Sigmoid colon (tissue), 7 donors: Measurements from ENCODE around the gene NR2F1. TPM values are rescaled to one million over a fixed set of nuclear protein-coding genes. Genes with fewer than 3 reads are reported as not detected.

Experiments
- DNase-seq: peaks from one replicate; pipeline ENCODE4 v3.0.0-alpha.2; 2019
- H3K27ac ChIP-seq, 4 donors: fragments of 200-600 bp; sonication (generic); one replicate each; pipeline ENCODE4 v1.5.1; 2016 to 2019; ENCODE audit warnings: mild to moderate bottlenecking in 1 of 4
- H3K27me3 ChIP-seq, 3 donors: fragments of 200-600 bp; sonication (generic); one replicate each; pipeline ENCODE4 v1.5.1; 2019; ENCODE audit warnings: mild to moderate bottlenecking in 1 of 3
- H3K36me3 ChIP-seq, 4 donors: fragments of 200-600 bp; sonication (generic); one replicate each; pipeline ENCODE4 v1.5.1; 2016 to 2019
- H3K4me1 ChIP-seq, 4 donors: fragments of 200-600 bp; sonication (generic); one replicate each; pipeline ENCODE4 v1.5.1; 2017 to 2019
- H3K4me3 ChIP-seq, 4 donors: fragments of 200-600 bp; sonication (generic); one replicate each; pipeline ENCODE4 v1.5.1; 2017 to 2019; ENCODE audit warnings: mild to moderate bottlenecking in 2 of 4, moderate library complexity in 1 of 4
- H3K9me3 ChIP-seq, 4 donors: fragments of 200-600 bp in 3 of 4; sonication (generic) in 3 of 4; one replicate each; pipeline versions ENCODE4 v1.5.1 to v1.6.1; 2013 to 2019
- CTCF ChIP-seq, 4 experiments: fragments of 450-650 bp in 3 of 4; fragments of 200-600 bp in 1 of 4; IDR thresholded peaks; one replicate each; pipeline ENCODE4 v1.5.1; 2016 to 2019; ENCODE audit warnings: antibody characterized with exemption in 4 of 4, mild to moderate bottlenecking in 3 of 4, moderate library complexity in 2 of 4
- EP300 ChIP-seq, 4 donors: sonication (generic); formaldehyde crosslinking; IDR thresholded peaks; one replicate each; pipeline ENCODE4 v1.6.1; 2017; ENCODE audit warnings: antibody characterized with exemption in 4 of 4
- POLR2A ChIP-seq, 2 donors: fragments of 450-650 bp; IDR thresholded peaks; one replicate each; pipeline ENCODE4 v1.6.1; 2016; ENCODE audit warnings: antibody characterized with exemption in 2 of 2, mild to moderate bottlenecking in 2 of 2, moderate library complexity in 2 of 2
- POLR2AphosphoS5 ChIP-seq, 4 donors: sonication (generic); formaldehyde crosslinking; IDR thresholded peaks; one replicate each; pipeline ENCODE4 v1.6.1; 2017; ENCODE audit warnings: antibody characterized with exemption in 4 of 4
- WGBS, 2 donors: extraction: QIAGEN DNeasy Blood & Tissue Kit; methylation state at CpG; one replicate each; pipeline ENCODE4 v1.1.7; 2013; 5-methylcytosine and 5-hydroxymethylcytosine counted together
- intact Hi-C: fragments of 100-400 bp; cut with DNase I; formaldehyde crosslinking; loops from one replicate; pipeline ENCODE4 v1.15.1; 2023
- polyA plus RNA-seq, 3 donors: library from polyadenylated mRNA; stranded (reverse); fragments of 200-250 nt; gene quantifications; one replicate each; pipeline ENCODE4 v1.2.3, GENCODE V29; 2013
- total RNA-seq, 4 donors: library from RNA; depleted of rRNA; stranded (reverse); fragments of >200 nt; gene quantifications; one replicate each; pipeline ENCODE4 v1.1.0, GENCODE V29; 2016
- donor health status: healthy with polysubstance abuse.
- donor health status: Bipolar disorder and iron deficiency.
- donor health status: healthy.

The NR2F1 gene
- total and polyA plus RNA-seq, 7 donors = 1.4 to 24.1 (median 16.3) TPM

GRCh38 chr5:93592883-93593282, 9.9 kb downstream of the NR2F1 start:
- 43 to 56% methylated on average over 5 of the region's 5 CpGs for WGBS, 2 donors
- intact Hi-C loops = no loop called here
- Histone ChIP-seq H3K27ac (peak overlapping the region in 1 of 4 donors; percentile 45), H3K36me3 (peaks cover 0 to 8% (median 0%) of the 10 kb centered on the region in 4 donors), H3K27me3 (peaks cover 0 to 56% (median 9%) of the 10 kb centered on the region in 3 donors), H3K4me1 (no peaks in the 10 kb centered on the region), H3K9me3 (no peaks in the 10 kb centered on the region), H3K4me3 (no peak overlapping the region)
- TF ChIP-seq POLR2A (IDR thresholded peaks at IDR 0.05) (no peak), CTCF (IDR thresholded peaks at IDR 0.05) (no peak), EP300 (IDR thresholded peaks at IDR 0.05) (no peak), POLR2AphosphoS5 (IDR thresholded peaks at IDR 0.05) (no peak)
- no peak for DNase-seq

- no peak for DNase-seq
- H3K36me3 ChIP-seq = peaks cover 0 to 8% (median 0%) of the 10 kb centered on the region in 4 donors
- intact Hi-C loops = no loop called here
These were observed 10.6 kb downstream of the NR2F1 start for GRCh38 chr5:93593476-93594131.

DNA sequence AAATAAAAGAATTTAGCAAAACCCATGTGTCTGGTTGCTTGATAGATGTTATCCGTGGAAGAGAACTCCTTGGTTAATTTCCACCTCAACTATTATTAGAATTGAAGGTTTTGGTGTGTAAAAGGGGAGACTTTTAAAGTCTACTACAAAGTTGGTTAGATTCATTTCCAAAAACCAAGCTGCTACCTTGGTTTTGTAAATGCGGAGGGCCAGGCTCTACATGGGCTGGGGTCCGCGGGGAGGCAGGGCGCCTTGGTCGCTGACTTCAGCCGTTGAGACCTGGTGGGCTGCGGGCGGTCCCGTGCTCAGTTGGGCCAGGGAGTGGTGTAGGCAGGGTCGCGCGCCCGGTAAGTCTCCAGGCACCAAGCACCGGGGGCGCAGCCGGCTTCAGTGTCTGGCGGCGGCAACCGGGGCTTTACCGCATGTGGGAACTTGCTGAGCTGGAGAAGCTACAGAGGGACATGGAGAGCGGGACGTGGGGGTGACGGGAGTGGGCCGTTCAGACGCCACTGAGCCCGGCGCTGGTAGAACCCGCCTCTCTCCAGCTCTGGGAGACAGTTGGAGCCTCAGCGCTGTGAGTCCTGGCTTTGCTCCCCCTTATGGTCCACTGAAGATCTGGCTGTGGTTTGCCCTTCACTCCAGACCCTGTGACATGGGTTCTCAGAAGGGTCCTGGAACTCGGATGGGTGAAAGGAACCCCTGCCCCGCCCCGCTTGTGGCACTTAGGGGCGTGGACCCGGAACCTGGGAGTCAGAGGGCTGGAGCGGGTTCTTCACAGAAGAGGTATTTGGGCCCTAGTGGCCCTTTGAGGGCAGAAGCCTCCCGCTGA, 11.8 kb downstream of the NR2F1 start:
- intact Hi-C loops = no loop called here
- Histone ChIP-seq H3K4me3 (no peak overlapping the region), H3K27me3 (peaks cover 0 to 62% (median 6%) of the 10 kb centered on the region in 3 donors), H3K27ac (peak overlapping the region in 1 of 4 donors; percentile 54), H3K36me3 (peaks cover 0 to 8% (median 0%) of the 10 kb centered on the region in 4 donors), H3K9me3 (no peaks in the 10 kb centered on the region), H3K4me1 (no peaks in the 10 kb centered on the region)
- DNase-seq = no peak
- 19 to 28% methylated on average over 37 of the region's 37 CpGs for WGBS, 2 donors
- no peak for TF ChIP-seq EP300 (IDR thresholded peaks at IDR 0.05)

More at GRCh38 chr5:93593476-93594131, 10.6 kb downstream of the NR2F1 start:
- H3K4me1 ChIP-seq = no peaks in the 10 kb centered on the region
- TF ChIP-seq POLR2A (IDR thresholded peaks at IDR 0.05) (no peak), EP300 (IDR thresholded peaks at IDR 0.05) (no peak), CTCF (IDR thresholded peaks at IDR 0.05) (no peak), POLR2AphosphoS5 (IDR thresholded peaks at IDR 0.05) (no peak)
- no peak overlapping the region for H3K4me3 ChIP-seq
- peaks cover 0 to 56% (median 6%) of the 10 kb centered on the region in 3 donors for H3K27me3 ChIP-seq
- peak overlapping the region in 1 of 4 donors; percentile 53 for H3K27ac ChIP-seq
- WGBS, 2 donors = 32 to 39% methylated on average over 30 of the region's 30 CpGs
- H3K9me3 ChIP-seq = no peaks in the 10 kb centered on the region

- 17 to 25% methylated on average over 29 of the region's 29 CpGs for WGBS, 2 donors
- intact Hi-C loops = no loop called here
- H3K27me3 ChIP-seq = peaks cover 0 to 67% (median 6%) of the 10 kb centered on the region in 3 donors
- no peak for DNase-seq
- H3K9me3 ChIP-seq = no peaks in the 10 kb centered on the region
- no peaks in the 10 kb centered on the region for H3K4me1 ChIP-seq
- no peak overlapping the region for H3K4me3 ChIP-seq
- TF ChIP-seq CTCF (IDR thresholded peaks at IDR 0.05) = no peak
- TF ChIP-seq EP300 (IDR thresholded peaks at IDR 0.05) = no peak
- no peak for TF ChIP-seq POLR2A (IDR thresholded peaks at IDR 0.05)
- no peak for TF ChIP-seq POLR2AphosphoS5 (IDR thresholded peaks at IDR 0.05)
- H3K36me3 ChIP-seq = peaks cover 0 to 8% (median 0%) of the 10 kb centered on the region in 4 donors
- peak overlapping the region in 1 of 4 donors; percentile 54 for H3K27ac ChIP-seq
These were observed 12.6 kb downstream of the NR2F1 start for GRCh38 chr5:93595420-93596147.
